GM19468 (cell line): Measurements from ENCODE around the gene LDLRAD3.

Experiments
- ATAC-seq: cut with Tn5 transposase; IDR thresholded peaks from one replicate; pipeline ENCODE4 v1.9.1; 2021; ENCODE audit warnings: mild to moderate bottlenecking, moderate library complexity, moderate number of reproducible peaks; ENCODE audit not compliant: unreplicated experiment; ENCODE audit errors: extremely low read depth

LDLRAD3 gene

GRCh38 chr11:36013950-36014897 lies 70.4 kb downstream of the LDLRAD3 start:
- ATAC-seq: no peak

DNA sequence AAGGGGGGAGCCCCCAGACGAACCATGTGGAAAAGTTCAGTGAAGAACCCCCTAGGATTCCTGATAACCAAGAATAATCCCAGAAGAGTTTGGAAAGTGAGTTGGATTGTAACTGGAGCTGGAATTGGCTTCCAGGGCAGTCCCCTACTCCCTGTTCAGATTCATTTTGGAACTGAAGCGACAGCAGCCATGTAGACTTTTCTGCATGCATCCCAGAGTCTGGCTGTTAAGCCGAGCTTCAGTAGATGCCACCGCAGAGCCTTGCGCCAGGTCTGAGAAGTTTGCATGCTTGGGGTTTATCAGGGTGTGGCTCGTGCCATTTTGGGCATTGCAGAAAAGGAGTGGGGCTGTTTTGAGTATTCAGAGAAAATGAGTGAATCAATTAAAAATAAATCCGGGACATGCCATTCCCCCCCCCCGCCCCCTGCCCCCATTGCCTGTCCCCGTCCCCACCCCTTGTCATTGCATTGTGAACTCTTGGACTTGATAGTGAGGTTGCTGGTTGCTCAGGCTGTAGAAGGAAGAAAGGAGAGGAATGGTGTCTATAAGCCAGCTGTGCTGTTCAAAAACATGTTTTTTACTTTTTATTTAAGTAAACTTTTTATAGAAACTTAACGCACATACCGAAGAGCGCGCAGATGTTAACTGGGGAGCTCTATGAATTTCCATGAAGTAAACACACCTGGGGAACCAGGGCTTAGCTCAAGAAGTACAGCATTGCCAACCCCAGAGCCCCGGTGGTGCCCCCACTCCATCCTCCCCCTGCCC lies 71.2 kb downstream of the LDLRAD3 start:
- no peak for ATAC-seq

- no peak for ATAC-seq
These were observed 71.9 kb downstream of the LDLRAD3 start for GRCh38 chr11:36015799-36016198.

DNA sequence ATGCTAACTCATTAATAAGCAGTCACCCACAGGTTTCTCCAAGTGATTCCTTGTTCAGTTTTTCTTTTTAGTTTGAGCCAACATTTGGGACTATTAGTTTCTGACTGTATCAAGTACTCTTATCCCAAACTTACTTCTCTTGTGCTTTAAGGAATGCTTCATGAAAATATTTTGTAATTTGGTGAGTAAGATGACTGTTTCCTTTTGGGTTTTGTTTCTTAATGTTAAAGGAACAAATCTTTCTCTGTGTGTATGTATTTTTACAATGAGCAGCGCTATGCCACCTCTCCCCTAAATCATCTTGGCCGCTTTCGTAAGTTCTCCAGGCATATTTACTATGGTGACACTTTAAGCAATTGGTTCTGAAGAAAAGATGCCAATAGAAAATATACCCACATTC lies 72.4 kb downstream of the LDLRAD3 start:
- no peak for ATAC-seq

GRCh38 chr11:36016709-36017108 lies 72.8 kb downstream of the LDLRAD3 start:
- ATAC-seq: no peak

- ATAC-seq: no peak
These were observed 75.2 kb downstream of the LDLRAD3 start for GRCh38 chr11:36019005-36019596.

GRCh38 chr11:36019722-36020121 lies 75.9 kb downstream of the LDLRAD3 start:
- no peak for ATAC-seq

- no peak for ATAC-seq
These were observed 79.0 kb downstream of the LDLRAD3 start for GRCh38 chr11:36022882-36023281.

- no peak for ATAC-seq
These were observed 80.1 kb downstream of the LDLRAD3 start for GRCh38 chr11:36023922-36024321.

DNA sequence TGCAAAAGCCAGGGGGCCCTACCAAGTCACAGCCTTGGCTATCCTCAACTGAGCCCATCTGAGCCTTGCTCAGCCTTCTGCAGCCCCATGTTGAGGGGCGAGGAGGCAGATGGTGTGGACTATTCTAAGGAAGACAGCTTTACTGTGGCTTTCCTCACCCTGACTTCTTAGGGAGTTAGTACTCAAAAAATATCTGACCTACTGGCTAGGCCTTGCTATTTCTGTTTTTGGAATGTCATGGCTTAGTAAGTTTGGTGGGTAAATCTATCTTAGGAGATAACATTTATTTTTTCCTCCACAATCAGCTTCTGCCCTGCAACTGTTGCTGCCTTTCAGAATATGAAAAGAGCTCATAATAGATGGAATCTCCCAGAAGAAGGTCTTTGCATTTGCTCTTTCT lies 80.9 kb downstream of the LDLRAD3 start:
- no peak for ATAC-seq

- no peak for ATAC-seq
These were observed 82.6 kb downstream of the LDLRAD3 start for GRCh38 chr11:36026315-36026968.

DNA sequence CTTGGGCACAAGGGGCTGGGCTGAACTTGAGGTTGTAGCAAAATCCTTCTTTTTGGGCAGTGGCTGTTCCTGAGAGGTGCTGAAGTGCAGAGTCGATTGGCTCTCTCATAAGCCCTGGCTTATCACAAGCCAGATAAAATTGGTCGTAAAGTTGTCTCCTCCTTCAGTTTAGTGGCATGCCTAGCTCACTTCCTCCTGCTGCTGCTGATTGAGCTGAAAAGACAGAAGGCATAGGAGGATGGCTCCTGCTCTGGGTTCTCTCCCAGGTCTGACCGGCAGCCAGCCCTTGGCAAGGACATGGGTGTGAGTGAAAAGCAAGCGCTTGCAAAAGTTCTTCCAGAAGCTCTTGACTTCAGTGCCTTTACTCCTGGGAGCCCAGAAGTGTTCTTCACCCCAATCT lies 83.9 kb downstream of the LDLRAD3 start:
- ATAC-seq: no peak

GRCh38 chr11:36029616-36030015 lies 85.8 kb downstream of the LDLRAD3 start:
- ATAC-seq: no peak

DNA sequence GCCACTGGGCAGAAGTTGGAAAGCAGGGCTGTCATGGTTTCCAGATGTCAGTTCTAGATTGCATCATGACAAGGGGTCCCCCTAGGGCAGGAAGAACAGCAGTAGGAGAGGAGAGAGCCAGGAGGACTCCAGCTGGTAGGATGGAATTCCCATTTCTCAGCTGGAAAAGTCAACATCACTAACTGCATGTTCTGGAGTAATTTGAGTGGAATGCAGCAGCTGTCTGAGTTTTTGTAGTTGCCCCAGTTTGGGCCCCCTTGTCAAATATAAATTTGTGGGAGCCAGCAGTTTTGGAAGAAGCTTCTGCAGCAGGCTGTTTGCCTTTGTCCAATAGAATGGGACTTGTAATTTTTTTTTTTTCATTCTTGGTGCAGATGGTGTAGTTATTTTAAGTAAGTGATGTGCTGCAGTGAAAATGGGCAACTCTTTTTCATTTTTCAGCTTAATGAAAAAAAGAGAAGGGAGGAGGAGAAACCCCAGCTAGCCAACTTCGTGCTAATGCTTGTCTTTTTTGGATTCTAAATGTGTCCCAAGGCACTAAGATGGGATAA lies 86.9 kb downstream of the LDLRAD3 start:
- ATAC-seq: no peak

GRCh38 chr11:36033082-36033751 lies 89.4 kb downstream of the LDLRAD3 start:
- no peak for ATAC-seq

GRCh38 chr11:36033936-36034335 lies 90.1 kb downstream of the LDLRAD3 start:
- no peak for ATAC-seq

- no peak for ATAC-seq
These were observed 90.9 kb downstream of the LDLRAD3 start for GRCh38 chr11:36034551-36035331.

DNA sequence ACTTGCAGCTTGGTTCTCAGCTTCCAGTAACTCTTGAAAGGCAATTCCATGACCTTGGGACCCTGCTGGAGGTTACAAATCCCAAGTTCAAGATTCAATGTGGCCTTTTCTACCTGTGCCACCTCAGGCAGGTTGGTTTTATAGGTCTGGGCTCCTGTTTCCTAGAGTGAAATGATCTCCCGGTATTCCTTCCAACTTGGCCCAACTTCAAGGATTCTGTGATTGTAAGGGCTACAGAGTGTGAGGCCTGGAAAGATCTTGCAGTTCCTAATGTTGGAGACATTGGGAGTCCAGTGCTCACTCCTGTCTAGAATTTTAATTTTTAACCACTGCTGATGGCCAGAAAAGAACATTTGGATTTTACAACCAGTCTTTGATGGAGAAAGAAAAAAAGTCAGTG lies 91.6 kb downstream of the LDLRAD3 start:
- ATAC-seq: no peak

DNA sequence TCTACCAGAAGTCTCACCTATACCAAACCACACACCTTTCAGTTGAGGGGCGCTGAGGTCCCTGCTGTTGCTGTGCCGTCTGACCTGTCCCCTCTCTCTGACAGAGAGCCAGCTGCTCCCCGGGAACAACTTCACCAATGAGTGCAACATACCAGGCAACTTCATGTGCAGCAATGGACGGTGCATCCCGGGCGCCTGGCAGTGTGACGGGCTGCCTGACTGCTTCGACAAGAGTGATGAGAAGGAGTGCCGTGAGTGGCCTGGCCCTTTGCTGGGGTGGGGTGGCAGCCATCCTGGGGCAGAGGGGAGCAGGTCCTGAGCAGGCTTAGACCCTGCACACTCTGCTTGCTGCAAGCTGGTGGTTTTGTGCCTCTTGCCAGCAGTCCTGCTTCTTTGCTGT lies 92.1 kb downstream of the LDLRAD3 start:
- no peak for ATAC-seq
